ENCODE data around the gene CPA1.
A peak's percentile ranks its signal among the peaks of the same experiment; 100 is the strongest.

Gene CPA1

GRCh38 chr7:130384371-130384801 lies 4.1 kb downstream of the CPA1 start:
- no peaks in the 10 kb centered on the region for H3K27me3 ChIP-seq
- H3K4me1 ChIP-seq: peaks cover 7% of the 10 kb centered on the region; the same call in 1 of the 2 replicates
- H3K9me3 ChIP-seq: no peaks in the 10 kb centered on the region
- no peaks in the 10 kb centered on the region for H3K36me3 ChIP-seq
- no peak overlapping the region for H3K9ac ChIP-seq
- no peak overlapping the region for H3K4me2 ChIP-seq
- no peak for TF ChIP-seq Cebpa-rat (IDR thresholded peaks at IDR 0.05)
- H4K20me1 ChIP-seq: no peaks in the 10 kb centered on the region
- H3K4me3 ChIP-seq: no peak overlapping the region
- no peak overlapping the region for H3K27ac ChIP-seq

- H4K20me1 ChIP-seq: no peaks in the 10 kb centered on the region
- H3K36me3 ChIP-seq: no peaks in the 10 kb centered on the region
- peaks cover 7% of the 10 kb centered on the region; the same call in 1 of the 2 replicates for H3K4me1 ChIP-seq
- H3K9ac ChIP-seq: no peak overlapping the region
- H3K27me3 ChIP-seq: no peaks in the 10 kb centered on the region
- H3K4me2 ChIP-seq: no peak overlapping the region
- no peak overlapping the region for H3K4me3 ChIP-seq
- no peak overlapping the region for H3K27ac ChIP-seq
- H3K9me3 ChIP-seq: no peaks in the 10 kb centered on the region
- TF ChIP-seq Cebpa-rat (IDR thresholded peaks at IDR 0.05): no peak
Measured at GRCh38 chr7:130384841-130385599, 4.7 kb downstream of the CPA1 start.

- Histone ChIP-seq H3K9ac (no peak overlapping the region), H3K4me1 (peaks cover 7% of the 10 kb centered on the region; the same call in 1 of the 2 replicates), H3K9me3 (no peaks in the 10 kb centered on the region), H3K27ac (no peak overlapping the region), H3K27me3 (no peaks in the 10 kb centered on the region), H4K20me1 (no peaks in the 10 kb centered on the region), H3K4me2 (no peak overlapping the region), H3K36me3 (no peaks in the 10 kb centered on the region), H3K4me3 (no peak overlapping the region)
- TF ChIP-seq Cebpa-rat (IDR thresholded peaks at IDR 0.05): no peak
Measured at GRCh38 chr7:130385600-130386066, 5.3 kb downstream of the CPA1 start.

GRCh38 chr7:130386876-130387275 lies 6.6 kb downstream of the CPA1 start:
- no peaks in the 10 kb centered on the region for H3K9me3 ChIP-seq
- H3K4me1 ChIP-seq: peaks cover 7% of the 10 kb centered on the region; the same call in 1 of the 2 replicates
- no peaks in the 10 kb centered on the region for H3K36me3 ChIP-seq
- no peaks in the 10 kb centered on the region for H4K20me1 ChIP-seq
- no peak for TF ChIP-seq Cebpa-rat (IDR thresholded peaks at IDR 0.05)
- no peak overlapping the region for H3K27ac ChIP-seq
- no peak overlapping the region for H3K4me3 ChIP-seq
- no peak overlapping the region for H3K9ac ChIP-seq
- H3K4me2 ChIP-seq: no peak overlapping the region
- no peaks in the 10 kb centered on the region for H3K27me3 ChIP-seq

GRCh38 chr7:130387306-130387627 lies 7.0 kb downstream of the CPA1 start:
- Histone ChIP-seq H3K36me3 (no peaks in the 10 kb centered on the region), H3K27me3 (no peaks in the 10 kb centered on the region), H4K20me1 (no peaks in the 10 kb centered on the region), H3K27ac (no peak overlapping the region), H3K4me2 (no peak overlapping the region), H3K9me3 (no peaks in the 10 kb centered on the region), H3K4me3 (no peak overlapping the region), H3K4me1 (peaks cover 7% of the 10 kb centered on the region; the same call in 1 of the 2 replicates), H3K9ac (no peak overlapping the region)
- TF ChIP-seq Cebpa-rat (IDR thresholded peaks at IDR 0.05): no peak

- Histone ChIP-seq H3K4me2 (no peak overlapping the region), H4K20me1 (no peaks in the 10 kb centered on the region), H3K4me3 (no peak overlapping the region), H3K4me1 (peaks cover 7% of the 10 kb centered on the region; the same call in 1 of the 2 replicates), H3K27ac (no peak overlapping the region), H3K27me3 (no peaks in the 10 kb centered on the region), H3K9me3 (no peaks in the 10 kb centered on the region), H3K36me3 (no peaks in the 10 kb centered on the region), H3K9ac (no peak overlapping the region)
- TF ChIP-seq Cebpa-rat (IDR thresholded peaks at IDR 0.05): no peak
Measured at GRCh38 chr7:130387628-130388403, 7.5 kb downstream of the CPA1 start.

GRCh38 chr7:130388671-130389070 lies 8.4 kb downstream of the CPA1 start:
- TF ChIP-seq Cebpa-rat (IDR thresholded peaks at IDR 0.05): no peak
- no peaks in the 10 kb centered on the region for H3K36me3 ChIP-seq
- H3K4me1 ChIP-seq: peaks cover 11% of the 10 kb centered on the region
- no peak overlapping the region for H3K27ac ChIP-seq
- no peak overlapping the region for H3K4me2 ChIP-seq
- no peaks in the 10 kb centered on the region for H3K9me3 ChIP-seq
- no peak overlapping the region for H3K9ac ChIP-seq
- H4K20me1 ChIP-seq: no peaks in the 10 kb centered on the region
- H3K27me3 ChIP-seq: no peaks in the 10 kb centered on the region
- no peak overlapping the region for H3K4me3 ChIP-seq

GRCh38 chr7:130390486-130390885 lies 10.2 kb downstream of the CPA1 start:
- H3K4me3 ChIP-seq: no peak overlapping the region
- TF ChIP-seq Cebpa-rat (IDR thresholded peaks at IDR 0.05): no peak
- H3K9me3 ChIP-seq: no peaks in the 10 kb centered on the region
- no peaks in the 10 kb centered on the region for H4K20me1 ChIP-seq
- no peaks in the 10 kb centered on the region for H3K27me3 ChIP-seq
- H3K4me1 ChIP-seq: peaks cover 23% of the 10 kb centered on the region
- no peak overlapping the region for H3K4me2 ChIP-seq
- H3K36me3 ChIP-seq: no peaks in the 10 kb centered on the region
- no peak overlapping the region for H3K27ac ChIP-seq
- no peak overlapping the region for H3K9ac ChIP-seq

GRCh38 chr7:130393101-130393561 lies 12.8 kb downstream of the CPA1 start:
- Histone ChIP-seq H3K9me3 (no peaks in the 10 kb centered on the region), H3K9ac (no peak overlapping the region), H3K27ac (no peak overlapping the region), H3K4me1 (peaks cover 16% of the 10 kb centered on the region), H3K27me3 (no peaks in the 10 kb centered on the region), H3K4me3 (no peak overlapping the region), H3K4me2 (no peak overlapping the region), H4K20me1 (no peaks in the 10 kb centered on the region), H3K36me3 (peaks cover 8% of the 10 kb centered on the region)
- TF ChIP-seq Cebpa-rat (IDR thresholded peaks at IDR 0.05): no peak

GRCh38 chr7:130393841-130394411 lies 13.6 kb downstream of the CPA1 start:
- Histone ChIP-seq H3K4me3 (no peak overlapping the region), H3K27ac (no peak overlapping the region), H3K4me1 (peaks cover 16% of the 10 kb centered on the region), H3K4me2 (peak overlapping the region; percentile 51), H3K9me3 (no peaks in the 10 kb centered on the region), H3K9ac (no peak overlapping the region), H3K36me3 (peaks cover 16% of the 10 kb centered on the region), H4K20me1 (no peaks in the 10 kb centered on the region), H3K27me3 (no peaks in the 10 kb centered on the region)
- TF ChIP-seq Cebpa-rat (IDR thresholded peaks at IDR 0.05): no peak

Measured in BLaER1 (cell line).